Superior temporal gyrus (tissue), 1 donor: ENCODE measurements around the gene CASP12.

Experiments
- DNase-seq: peaks from one replicate; pipeline ENCODE4 v3.0.0-alpha.2; 2016; ENCODE audit errors: extremely low spot score

The CASP12 gene

DNA sequence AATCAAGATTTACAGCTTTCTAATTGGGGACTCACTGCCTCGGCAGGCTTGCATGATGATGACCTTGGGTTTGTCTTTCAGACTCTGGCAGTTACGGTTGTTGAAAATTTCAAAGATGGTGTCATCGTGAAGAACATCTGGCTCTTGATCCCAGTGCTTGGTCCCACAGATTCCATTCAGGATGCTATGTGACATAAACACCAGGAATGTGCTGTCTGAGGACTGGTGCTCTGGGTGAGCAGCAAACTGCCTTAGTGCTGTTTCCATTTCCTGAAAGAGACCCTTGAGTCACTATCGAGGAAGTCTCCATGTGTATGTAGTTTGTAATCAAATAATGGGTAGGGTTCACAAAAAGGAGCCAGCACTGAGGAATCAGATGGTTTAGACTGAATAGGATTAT, 7.1 kb downstream of the CASP12 start:
- DNase-seq, result no peak

GRCh38 chr11:104883342-104883741, 14.9 kb downstream of the CASP12 start:
- no peak for DNase-seq

- DNase-seq, result no peak
Observed at GRCh38 chr11:104881117-104881794, 17.0 kb downstream of the CASP12 start.

DNA sequence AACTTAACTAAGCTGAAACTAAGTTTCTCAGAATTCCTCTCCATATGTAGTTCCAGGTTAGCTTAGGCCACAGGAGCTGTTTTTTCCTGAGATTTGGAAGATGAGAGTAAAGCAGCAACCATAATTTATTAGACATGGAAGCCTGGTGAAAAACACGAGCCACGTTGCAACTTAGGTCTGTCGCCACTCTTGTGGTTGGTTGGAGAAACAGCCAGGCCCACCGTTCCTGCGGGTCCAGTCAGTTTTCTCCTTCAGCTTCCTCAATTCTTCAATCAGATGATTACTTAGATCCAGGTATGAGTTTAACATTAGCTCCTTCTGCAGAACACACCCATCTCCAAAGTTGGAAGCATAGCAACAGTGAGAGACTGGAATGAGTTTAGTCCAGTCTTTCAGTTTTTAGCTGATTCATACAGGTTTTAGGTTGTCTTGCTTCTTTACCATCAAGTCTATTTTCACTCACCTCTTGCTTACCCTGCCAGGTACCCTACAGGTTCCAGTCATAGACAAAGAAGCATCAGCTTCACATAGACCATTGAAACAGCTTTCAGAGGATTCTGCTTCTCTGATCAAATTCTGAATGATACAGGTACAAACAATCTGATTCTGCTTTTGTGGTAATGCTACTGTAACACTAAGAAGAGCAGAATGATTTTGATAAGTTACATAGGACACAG, 18.6 kb downstream of the CASP12 start:
- DNase-seq, result no peak

- no peak for DNase-seq
Observed at GRCh38 chr11:104876861-104877431, 21.3 kb downstream of the CASP12 start.

DNA sequence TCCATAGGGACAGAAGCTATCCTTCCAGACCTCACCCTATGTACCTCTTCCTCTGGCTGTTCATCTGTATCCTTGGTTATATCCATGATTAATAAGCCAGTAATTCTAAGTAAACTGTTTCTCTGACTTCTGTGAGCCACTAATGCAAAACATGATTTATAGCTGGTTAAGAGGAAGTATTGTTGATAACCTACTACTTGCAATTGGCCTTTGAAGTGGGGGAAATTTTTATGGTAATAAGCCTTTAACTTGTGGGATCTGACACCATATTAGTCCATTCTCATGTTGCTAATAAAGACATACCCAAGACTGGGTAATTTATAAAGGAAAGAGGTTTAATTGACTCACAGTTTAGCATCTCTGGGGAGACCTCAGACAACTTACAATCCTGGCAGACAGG, 21.9 kb downstream of the CASP12 start:
- DNase-seq, result no peak

- DNase-seq, result no peak
Observed at GRCh38 chr11:104873252-104873651, 25.0 kb downstream of the CASP12 start.

- no peak for DNase-seq
Observed at GRCh38 chr11:104872393-104872792, 25.9 kb downstream of the CASP12 start.

GRCh38 chr11:104870910-104871309, 27.4 kb downstream of the CASP12 start:
- DNase-seq, result no peak

DNA sequence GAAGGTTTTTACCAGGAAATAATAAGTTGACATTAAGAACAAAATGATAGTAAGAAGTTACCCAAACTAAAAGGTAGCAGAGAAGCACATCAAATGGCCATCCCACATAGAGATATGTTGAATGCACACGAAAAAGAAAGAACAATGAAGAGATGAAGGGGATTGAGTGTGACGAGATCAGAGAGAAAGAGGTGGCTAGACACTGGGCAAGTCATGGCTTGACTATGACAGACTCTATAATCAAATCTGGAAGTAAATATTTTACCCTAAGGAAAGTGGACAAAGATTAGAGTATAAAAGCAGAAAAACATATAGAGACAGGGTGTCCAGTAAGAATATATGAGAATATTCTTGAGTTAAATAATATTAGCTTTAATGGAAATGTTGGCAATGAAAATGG, 31.4 kb downstream of the CASP12 start:
- DNase-seq, result no peak

GRCh38 chr11:104858882-104859775, 39.1 kb downstream of the CASP12 start:
- peak; percentile 29 for DNase-seq

- no peak for DNase-seq
Observed at GRCh38 chr11:104856607-104857006, 41.7 kb downstream of the CASP12 start.

DNA sequence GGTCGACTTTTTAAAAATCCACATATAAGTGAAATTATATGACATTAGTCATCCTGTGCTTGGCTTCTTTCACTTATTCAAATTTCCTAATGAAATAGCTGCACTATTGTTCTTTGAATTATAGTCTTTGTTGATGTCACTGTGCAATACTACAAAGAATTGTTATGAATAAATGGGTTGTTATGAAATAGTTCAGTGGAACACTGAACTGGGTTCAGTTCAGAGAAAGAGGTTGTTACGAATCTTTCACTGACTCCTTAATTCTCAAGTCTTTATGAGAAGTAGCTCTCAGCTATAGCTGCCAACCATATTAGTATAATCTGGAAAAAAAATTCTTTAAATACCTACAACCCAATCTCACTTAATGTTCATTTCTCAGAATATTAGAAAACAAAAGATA, 42.3 kb downstream of the CASP12 start:
- DNase-seq, result no peak

- DNase-seq, result no peak
Observed at GRCh38 chr11:104853276-104853675, 45.0 kb downstream of the CASP12 start.

GRCh38 chr11:104852811-104853210, 45.4 kb downstream of the CASP12 start:
- no peak for DNase-seq

DNA sequence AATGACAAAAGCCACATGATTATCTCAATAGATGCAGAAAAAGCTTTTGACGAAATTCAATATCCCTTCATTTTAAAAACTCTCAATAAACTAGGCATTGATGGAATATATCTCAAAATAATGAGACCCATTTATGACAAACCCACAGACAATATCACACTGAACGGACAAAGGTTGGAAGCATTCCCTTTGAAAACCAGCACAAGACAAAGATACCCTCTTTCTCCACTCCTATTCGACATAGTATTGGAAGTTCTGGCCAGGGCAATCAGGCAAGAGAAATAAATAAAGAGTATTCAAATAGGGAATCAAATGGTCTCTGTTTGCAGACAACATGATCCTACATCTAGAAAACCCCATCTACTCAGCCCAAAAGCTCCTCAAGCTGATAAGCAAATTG, 52.0 kb downstream of the CASP12 start:
- DNase-seq, result peak; percentile 44

- DNase-seq, result no peak
Observed at GRCh38 chr11:104844451-104844850, 53.8 kb downstream of the CASP12 start.

DNA sequence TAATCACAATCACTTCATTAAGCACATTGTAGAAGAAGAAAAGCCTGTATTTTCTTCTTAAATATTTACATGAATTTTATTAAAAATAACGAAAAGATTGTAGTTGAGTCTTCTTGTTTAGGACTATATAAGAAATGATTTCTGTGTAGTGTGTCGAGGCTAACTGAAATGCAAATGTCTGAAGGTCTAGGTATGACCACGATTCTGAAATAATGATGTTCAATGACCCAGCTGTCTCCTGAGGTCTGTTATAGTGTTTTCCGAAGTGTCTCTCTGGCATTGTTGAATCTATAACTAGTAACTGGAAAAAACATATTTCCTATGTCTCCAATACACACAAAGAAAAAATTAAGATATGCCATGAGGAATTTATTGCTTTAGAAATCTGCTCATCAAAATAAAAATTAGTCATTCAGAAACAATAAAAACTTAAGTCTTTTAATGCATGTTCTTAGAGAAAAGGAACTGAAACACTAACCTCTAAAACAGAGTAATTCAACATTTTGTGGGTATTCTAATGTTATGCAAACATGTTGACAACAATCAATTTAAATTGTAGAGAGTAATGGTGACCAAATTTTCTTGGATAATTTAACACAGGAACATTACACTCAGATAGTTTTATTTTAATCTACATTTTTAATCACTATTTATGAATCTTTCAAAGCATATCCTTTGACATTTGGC, 55.0 kb downstream of the CASP12 start:
- DNase-seq, result no peak

GRCh38 chr11:104841973-104842525, 56.2 kb downstream of the CASP12 start:
- DNase-seq, result no peak

- DNase-seq, result no peak
Observed at GRCh38 chr11:104841185-104841584, 57.1 kb downstream of the CASP12 start.

GRCh38 chr11:104837969-104838639, 60.2 kb downstream of the CASP12 start:
- no peak for DNase-seq
